Right lung (tissue), 5 donors: ENCODE measurements around the gene SPATA7. TPM values are rescaled to one million over a fixed set of nuclear protein-coding genes. Genes with fewer than 3 reads are reported as not detected.

ENCODE experiments used
- DNase-seq, 2 donors: peaks; one replicate each; pipeline ENCODE4 v3.0.0-alpha.2; 2013
- polyA plus RNA-seq, 5 donors: library from polyadenylated mRNA; unstranded; fragments of 120-200 nt; gene quantifications; one replicate each; pipeline versions ENCODE4 v1.2.1 to v1.2.3, GENCODE V29; 2013; ENCODE audit warnings: inconsistent platforms in 1 of 5, low replicate concordance in 1 of 5; ENCODE audit not compliant: insufficient read length in 5 of 5, insufficient read depth in 1 of 5

SPATA7 gene
- polyA plus RNA-seq, 5 donors = 21.3 to 29.5 (median 27.5) TPM

- no peak for DNase-seq
Observed at GRCh38 chr14:88392609-88393008, 7.2 kb downstream of the SPATA7 start.

- no peak for DNase-seq
Observed at GRCh38 chr14:88411039-88411438, 25.6 kb downstream of the SPATA7 start.

- no peak for DNase-seq
Observed at GRCh38 chr14:88417594-88417993, 32.1 kb downstream of the SPATA7 start.

GRCh38 chr14:88420187-88420586 lies 34.7 kb downstream of the SPATA7 start:
- DNase-seq = no peak

- no peak for DNase-seq
Observed at GRCh38 chr14:88421286-88421685, 35.8 kb downstream of the SPATA7 start.

GRCh38 chr14:88422047-88422446 lies 36.6 kb downstream of the SPATA7 start:
- no peak for DNase-seq

- no peak for DNase-seq
Observed at GRCh38 chr14:88422919-88423650, 37.6 kb downstream of the SPATA7 start.

- DNase-seq = no peak
Observed at GRCh38 chr14:88424573-88424972, 39.1 kb downstream of the SPATA7 start.

GRCh38 chr14:88426271-88426670 lies 40.8 kb downstream of the SPATA7 start:
- DNase-seq = no peak

GRCh38 chr14:88430976-88431375 lies 45.5 kb downstream of the SPATA7 start:
- DNase-seq = no peak

- no peak for DNase-seq
Observed at GRCh38 chr14:88437658-88438057, 52.2 kb downstream of the SPATA7 start.

- no peak for DNase-seq
Observed at GRCh38 chr14:88439088-88439487, 53.6 kb downstream of the SPATA7 start.

GRCh38 chr14:88452231-88452630 lies 66.8 kb downstream of the SPATA7 start:
- DNase-seq = no peak

GRCh38 chr14:88454886-88455285 lies 69.4 kb downstream of the SPATA7 start:
- no peak for DNase-seq

- DNase-seq = no peak
Observed at GRCh38 chr14:88463318-88463717, 77.9 kb downstream of the SPATA7 start.

GRCh38 chr14:88468406-88468805 lies 82.9 kb downstream of the SPATA7 start:
- no peak for DNase-seq

GRCh38 chr14:88470542-88471440 lies 85.3 kb downstream of the SPATA7 start:
- DNase-seq = no peak

- no peak for DNase-seq
Observed at GRCh38 chr14:88473791-88474190, 88.3 kb downstream of the SPATA7 start.

- no peak for DNase-seq
Observed at GRCh38 chr14:88476214-88476774, 90.8 kb downstream of the SPATA7 start.

GRCh38 chr14:88476825-88477224 lies 91.4 kb downstream of the SPATA7 start:
- DNase-seq = no peak

- DNase-seq = no peak
Observed at GRCh38 chr14:88477513-88478250, 92.2 kb downstream of the SPATA7 start.

- no peak for DNase-seq
Observed at GRCh38 chr14:88478931-88479330, 93.5 kb downstream of the SPATA7 start.
